Calu3 (cell line): ENCODE measurements around the gene TIE1. TPM values are rescaled to one million over a fixed set of nuclear protein-coding genes. Genes with fewer than 3 reads are reported as not detected.

Source experiments
- BruUV-seq: library from RNA; stranded (reverse); fragments of 400-500 nt; replicated peaks from 2 replicates; lab custom pipeline; 2021; lab: Mats Ljungman, UMichigan
- CTCF ChIA-PET: fragments of 300-600 bp; sonication (Branson Sonifier 250); formaldehyde crosslinking; loops from one replicate; lab custom pipeline; 2022; ENCODE audit warnings: antibody characterized with exemption; lab: Charles Lee
- DNase-seq: peaks from one replicate; pipeline ENCODE4 v3.0.0; 2022
- H3K27ac Mint-ChIP-seq: one replicate; pipeline ENCODE4 v1.8.0; 2022; ENCODE audit warnings: mixed read lengths; ENCODE audit not compliant: unreplicated experiment
- H3K27me3 Mint-ChIP-seq: one replicate; pipeline ENCODE4 v1.8.0; 2022; ENCODE audit warnings: mixed read lengths; ENCODE audit not compliant: unreplicated experiment
- H3K36me3 Mint-ChIP-seq: one replicate; pipeline ENCODE4 v1.8.0; 2022; ENCODE audit warnings: mild to moderate bottlenecking, moderate library complexity, mixed read lengths; ENCODE audit not compliant: insufficient read depth, unreplicated experiment
- H3K4me1 Mint-ChIP-seq: one replicate; pipeline ENCODE4 v1.8.0; 2022; ENCODE audit warnings: mild to moderate bottlenecking, low read depth, mixed read lengths; ENCODE audit not compliant: unreplicated experiment
- H3K4me3 Mint-ChIP-seq: one replicate; pipeline ENCODE4 v1.8.0; 2022; ENCODE audit warnings: mild to moderate bottlenecking, low read depth, moderate library complexity, mixed read lengths; ENCODE audit not compliant: unreplicated experiment
- H3K9me3 Mint-ChIP-seq: one replicate; pipeline ENCODE4 v1.8.0; 2022; ENCODE audit warnings: low read depth, mixed read lengths; ENCODE audit not compliant: unreplicated experiment
- intact Hi-C: fragments of 100-400 bp; cut with micrococcal nuclease; formaldehyde crosslinking; loops from one replicate; pipeline ENCODE4 v1.10.0; 2022; ENCODE audit not compliant: unreplicated experiment
- total RNA-seq: library from RNA; stranded (reverse); gene quantifications from 2 replicates; pipeline ENCODE4 v1.2.3, GENCODE V29; 2022
- TF ChIP-seq, protein P1 (sequence below): fragments of 200-600 bp; IDR thresholded peaks from one replicate; pipeline ENCODE4 v1.8.0; 2022; ENCODE audit warnings: antibody characterized with exemption; ENCODE audit not compliant: unreplicated experiment

Gene TIE1
- total RNA-seq, 1 experiment from 2014 or later = not detected

DNA sequence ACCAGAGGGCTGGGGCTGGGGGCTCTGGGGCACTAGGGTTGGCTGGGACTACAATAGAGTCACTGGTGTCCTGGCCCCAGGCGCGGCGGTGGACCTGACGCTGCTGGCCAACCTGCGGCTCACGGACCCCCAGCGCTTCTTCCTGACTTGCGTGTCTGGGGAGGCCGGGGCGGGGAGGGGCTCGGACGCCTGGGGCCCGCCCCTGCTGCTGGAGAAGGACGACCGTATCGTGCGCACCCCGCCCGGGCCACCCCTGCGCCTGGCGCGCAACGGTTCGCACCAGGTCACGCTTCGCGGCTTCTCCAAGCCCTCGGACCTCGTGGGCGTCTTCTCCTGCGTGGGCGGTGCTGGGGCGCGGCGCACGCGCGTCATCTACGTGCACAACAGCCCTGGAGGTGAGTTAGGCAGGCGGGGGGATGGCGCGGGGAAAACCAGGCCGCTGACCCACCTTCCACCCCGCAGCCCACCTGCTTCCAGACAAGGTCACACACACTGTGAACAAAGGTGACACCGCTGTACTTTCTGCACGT, 4.1 kb downstream of the TIE1 start:
- intact Hi-C loops = no loop called here
- TF ChIP-seq, protein P1, sequence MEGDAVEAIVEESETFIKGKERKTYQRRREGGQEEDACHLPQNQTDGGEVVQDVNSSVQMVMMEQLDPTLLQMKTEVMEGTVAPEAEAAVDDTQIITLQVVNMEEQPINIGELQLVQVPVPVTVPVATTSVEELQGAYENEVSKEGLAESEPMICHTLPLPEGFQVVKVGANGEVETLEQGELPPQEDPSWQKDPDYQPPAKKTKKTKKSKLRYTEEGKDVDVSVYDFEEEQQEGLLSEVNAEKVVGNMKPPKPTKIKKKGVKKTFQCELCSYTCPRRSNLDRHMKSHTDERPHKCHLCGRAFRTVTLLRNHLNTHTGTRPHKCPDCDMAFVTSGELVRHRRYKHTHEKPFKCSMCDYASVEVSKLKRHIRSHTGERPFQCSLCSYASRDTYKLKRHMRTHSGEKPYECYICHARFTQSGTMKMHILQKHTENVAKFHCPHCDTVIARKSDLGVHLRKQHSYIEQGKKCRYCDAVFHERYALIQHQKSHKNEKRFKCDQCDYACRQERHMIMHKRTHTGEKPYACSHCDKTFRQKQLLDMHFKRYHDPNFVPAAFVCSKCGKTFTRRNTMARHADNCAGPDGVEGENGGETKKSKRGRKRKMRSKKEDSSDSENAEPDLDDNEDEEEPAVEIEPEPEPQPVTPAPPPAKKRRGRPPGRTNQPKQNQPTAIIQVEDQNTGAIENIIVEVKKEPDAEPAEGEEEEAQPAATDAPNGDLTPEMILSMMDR = no peak
- no peaks in the 10 kb centered on the region for H3K9me3 Mint-ChIP-seq
- CTCF ChIA-PET = no interaction called here
- H3K27ac Mint-ChIP-seq = no peak overlapping the region
- H3K4me3 Mint-ChIP-seq = no peak overlapping the region
- DNase-seq = no peak
- H3K36me3 Mint-ChIP-seq = no peaks in the 10 kb centered on the region
- no TSS peak for BruUV-seq
- peaks cover 62% of the 10 kb centered on the region for H3K27me3 Mint-ChIP-seq
- no peaks in the 10 kb centered on the region for H3K4me1 Mint-ChIP-seq

DNA sequence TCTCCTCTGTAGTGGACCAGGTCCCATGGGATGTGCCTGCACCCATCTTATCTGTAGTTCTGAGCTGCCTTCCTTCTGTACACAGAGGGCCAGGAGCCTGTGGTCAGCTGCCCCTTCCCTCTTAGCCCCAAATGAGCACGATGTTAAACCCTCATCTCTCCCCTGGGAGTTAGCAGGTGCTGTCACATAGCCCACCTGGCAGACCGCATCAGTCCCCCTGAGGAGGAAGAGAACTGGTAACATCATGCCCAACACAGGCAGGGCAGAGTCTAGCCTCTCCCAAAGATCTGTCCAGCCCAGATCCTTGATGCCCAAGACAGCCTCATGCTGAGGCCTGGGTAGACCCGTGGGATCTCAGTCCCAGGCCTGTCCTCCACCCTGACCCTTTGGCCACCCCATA, 4.7 kb downstream of the TIE1 start:
- Mint-ChIP-seq H3K9me3 (no peaks in the 10 kb centered on the region), H3K27me3 (peaks cover 68% of the 10 kb centered on the region), H3K4me1 (no peaks in the 10 kb centered on the region), H3K27ac (no peak overlapping the region), H3K36me3 (no peaks in the 10 kb centered on the region), H3K4me3 (no peak overlapping the region)
- no TSS peak for BruUV-seq
- intact Hi-C loops = no loop called here
- CTCF ChIA-PET = no interaction called here
- no peak for DNase-seq
- TF ChIP-seq, protein P1 = no peak

DNA sequence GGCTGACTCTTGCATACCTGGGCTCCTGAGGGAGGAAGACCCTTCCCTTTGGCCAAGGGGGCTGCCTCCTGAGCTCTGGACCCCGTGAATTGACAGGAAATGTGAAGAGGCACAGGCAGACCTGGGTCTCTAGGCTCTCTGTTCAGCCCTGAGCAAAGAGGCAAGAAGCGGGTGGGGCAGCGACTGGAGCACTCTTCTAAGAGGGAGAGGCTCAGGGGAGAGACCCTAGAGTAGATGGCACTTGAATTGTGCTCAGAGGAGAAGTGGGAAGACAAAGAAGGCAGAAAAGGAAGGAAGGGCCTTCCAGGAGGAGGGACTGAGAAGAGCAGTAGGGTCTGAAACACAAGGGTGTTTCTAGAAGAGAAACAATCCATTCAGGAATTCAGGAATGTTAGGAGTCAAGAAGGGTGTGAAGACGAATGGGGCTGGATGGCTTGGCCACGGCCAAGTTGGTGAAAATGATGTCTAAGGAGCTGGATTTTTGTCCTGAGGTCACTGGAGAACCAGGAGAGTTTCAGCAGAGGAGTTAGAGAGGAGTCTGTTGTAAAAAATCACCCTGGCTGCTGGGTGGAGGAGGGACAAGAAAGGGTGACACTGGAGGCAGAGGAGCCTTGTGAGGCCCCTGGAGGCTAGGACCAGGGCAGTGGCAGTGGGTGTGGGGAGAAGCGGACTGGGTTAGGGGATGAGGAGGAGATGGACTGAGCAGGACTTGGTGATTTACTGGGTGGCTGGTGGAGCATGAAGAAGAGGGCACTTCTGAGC, 5.3 kb downstream of the TIE1 start:
- Mint-ChIP-seq H3K27me3 (peaks cover 72% of the 10 kb centered on the region), H3K4me1 (no peaks in the 10 kb centered on the region), H3K4me3 (no peak overlapping the region), H3K36me3 (no peaks in the 10 kb centered on the region), H3K9me3 (no peaks in the 10 kb centered on the region), H3K27ac (no peak overlapping the region)
- no peak for DNase-seq
- CTCF ChIA-PET = no interaction called here
- TF ChIP-seq, protein P1 = no peak
- BruUV-seq = no TSS peak
- intact Hi-C loops = no loop called here

DNA sequence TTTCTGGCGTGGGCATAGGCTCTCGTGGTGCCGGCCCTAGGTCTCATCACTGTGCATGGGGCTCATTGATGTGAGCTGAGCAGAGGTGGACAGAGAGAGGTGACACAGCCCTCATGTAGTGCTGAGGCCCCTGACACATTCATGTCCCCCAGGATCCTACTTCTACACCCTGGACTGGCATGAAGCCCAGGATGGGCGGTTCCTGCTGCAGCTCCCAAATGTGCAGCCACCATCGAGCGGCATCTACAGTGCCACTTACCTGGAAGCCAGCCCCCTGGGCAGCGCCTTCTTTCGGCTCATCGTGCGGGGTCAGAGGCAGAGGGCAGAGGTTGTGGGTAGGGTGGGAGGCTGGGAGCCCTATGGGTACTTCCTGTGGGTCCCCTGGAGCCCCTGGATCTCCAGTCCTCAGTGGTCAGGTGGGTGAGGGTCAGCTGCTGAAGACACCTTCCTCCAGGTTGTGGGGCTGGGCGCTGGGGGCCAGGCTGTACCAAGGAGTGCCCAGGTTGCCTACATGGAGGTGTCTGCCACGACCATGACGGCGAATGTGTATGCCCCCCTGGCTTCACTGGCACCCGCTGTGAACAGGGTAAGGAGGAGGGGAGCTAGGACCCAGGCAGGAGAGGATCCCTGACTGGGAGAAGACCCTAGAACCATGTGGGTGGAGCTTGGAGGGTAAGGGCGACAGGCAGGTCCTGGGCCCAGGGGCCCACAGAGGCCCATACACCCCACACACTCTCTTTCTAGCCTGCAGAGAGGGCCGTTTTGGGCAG, 6.1 kb downstream of the TIE1 start:
- Mint-ChIP-seq H3K4me3 (no peak overlapping the region), H3K27me3 (peaks cover 69% of the 10 kb centered on the region), H3K27ac (no peak overlapping the region), H3K36me3 (no peaks in the 10 kb centered on the region), H3K4me1 (no peaks in the 10 kb centered on the region), H3K9me3 (no peaks in the 10 kb centered on the region)
- CTCF ChIA-PET = no interaction called here
- no TSS peak for BruUV-seq
- DNase-seq = no peak
- TF ChIP-seq, protein P1 = no peak
- intact Hi-C loops = no loop called here
